Measurements from ENCODE around the gene ISOC2.
"Not testable (repeated sequence)": the region's sequence is repeated elsewhere in the genome, so short reads cannot be mapped to it uniquely, and the experiment has no call there.

The ISOC2 gene

DNA sequence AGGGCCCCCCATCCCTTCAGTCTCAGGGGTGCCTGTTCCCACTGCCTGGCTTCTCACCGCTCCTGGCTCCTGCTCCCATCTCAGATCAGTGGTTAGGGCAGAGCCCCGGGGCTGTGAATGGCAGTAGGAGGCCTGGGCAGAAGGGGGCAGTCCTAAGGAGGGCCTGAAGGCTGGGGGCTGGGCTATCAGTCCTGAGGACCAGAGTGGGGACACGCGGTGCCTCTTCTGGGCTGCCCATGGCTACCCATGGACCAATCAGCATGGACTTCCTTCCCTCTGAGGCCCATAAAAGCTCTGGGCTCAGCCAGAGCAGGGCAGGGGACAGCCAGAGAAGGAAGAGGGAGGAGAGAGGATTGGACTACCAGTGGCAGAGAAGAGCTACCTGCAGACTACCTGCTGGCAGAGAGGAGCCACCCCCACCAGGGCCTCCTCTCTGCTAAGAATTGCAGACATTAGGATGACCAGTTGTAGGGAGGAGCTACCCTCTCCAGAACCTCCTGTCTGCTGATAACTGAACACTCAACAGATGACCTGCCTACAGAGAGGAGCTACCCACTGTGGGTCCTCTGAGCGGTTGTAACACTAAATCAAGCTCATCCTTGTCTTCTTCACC lies 41.7 kb downstream of the ISOC2 start:
- H3K4me3 ChIP-seq (ENCODE audit: severe bottlenecking): no peak overlapping the region

DNA sequence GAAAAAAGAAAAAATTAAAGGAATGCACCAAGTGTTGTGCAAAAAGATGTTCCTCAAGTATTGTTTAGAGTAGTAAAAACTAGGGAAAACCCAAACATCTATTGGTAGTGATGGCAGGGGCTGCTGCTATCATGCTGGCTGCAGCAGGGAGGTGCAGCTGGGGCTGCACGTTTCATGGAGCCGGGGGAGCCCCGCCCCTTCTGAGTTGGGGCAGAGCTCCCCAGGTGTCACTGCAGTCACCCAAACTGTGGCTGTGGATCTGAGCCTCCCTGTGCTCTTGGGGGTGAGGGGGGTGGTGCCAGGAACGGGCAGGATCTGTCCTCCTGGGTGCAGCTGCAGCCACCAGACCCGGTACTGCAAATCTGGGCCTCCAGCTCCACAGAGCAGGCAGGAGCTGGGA lies 42.3 kb downstream of the ISOC2 start:
- no peak for DNase-seq (ENCODE audit: low spot score)

More for the DNA sequence above, 41.7 kb downstream of the ISOC2 start:
- DNase-seq (ENCODE audit: low spot score) (no peak), ATAC-seq (ENCODE audit: low read depth) (no peak)
- no peak for TF ChIP-seq CTCF (IDR thresholded peaks at IDR 0.05; ENCODE audit: poor library complexity, severe bottlenecking)
- Histone ChIP-seq H3K4me1 (ENCODE audit: insufficient read depth, poor library complexity, severe bottlenecking) (no peaks in the 10 kb centered on the region), H3K9me3 (ENCODE audit: severe bottlenecking) (no peaks in the 10 kb centered on the region), H3K36me3 (ENCODE audit: low read depth) (no peaks in the 10 kb centered on the region), H3K27ac (ENCODE audit: poor library complexity, severe bottlenecking) (no peak overlapping the region), H3K27me3 (ENCODE audit: insufficient read depth, poor library complexity, severe bottlenecking) (no peaks in the 10 kb centered on the region)

GRCh38 chr19:55418185-55418584 lies 43.3 kb downstream of the ISOC2 start:
- H3K27ac ChIP-seq (ENCODE audit: poor library complexity, severe bottlenecking): no peak overlapping the region
- DNase-seq (ENCODE audit: low spot score) (no peak), ATAC-seq (ENCODE audit: low read depth) (peak; percentile 89)
- no peaks in the 10 kb centered on the region for H3K27me3 ChIP-seq (ENCODE audit: insufficient read depth, poor library complexity, severe bottlenecking)
- H3K4me3 ChIP-seq (ENCODE audit: severe bottlenecking): no peak overlapping the region
- TF ChIP-seq CTCF (IDR thresholded peaks at IDR 0.05; ENCODE audit: poor library complexity, severe bottlenecking): peak; percentile 80
- no peaks in the 10 kb centered on the region for H3K4me1 ChIP-seq (ENCODE audit: insufficient read depth, poor library complexity, severe bottlenecking)
- no peaks in the 10 kb centered on the region for H3K36me3 ChIP-seq (ENCODE audit: low read depth)
- H3K9me3 ChIP-seq (ENCODE audit: severe bottlenecking): no peaks in the 10 kb centered on the region

More for the DNA sequence above, 42.3 kb downstream of the ISOC2 start:
- Histone ChIP-seq H3K36me3 (ENCODE audit: low read depth) (no peaks in the 10 kb centered on the region), H3K4me1 (ENCODE audit: insufficient read depth, poor library complexity, severe bottlenecking) (no peaks in the 10 kb centered on the region), H3K27ac (ENCODE audit: poor library complexity, severe bottlenecking) (no peak overlapping the region), H3K4me3 (ENCODE audit: severe bottlenecking) (no peak overlapping the region), H3K27me3 (ENCODE audit: insufficient read depth, poor library complexity, severe bottlenecking) (no peaks in the 10 kb centered on the region), H3K9me3 (ENCODE audit: severe bottlenecking) (no peaks in the 10 kb centered on the region)
- no peak for TF ChIP-seq CTCF (IDR thresholded peaks at IDR 0.05; ENCODE audit: poor library complexity, severe bottlenecking)
- no peak for ATAC-seq (ENCODE audit: low read depth)

DNA sequence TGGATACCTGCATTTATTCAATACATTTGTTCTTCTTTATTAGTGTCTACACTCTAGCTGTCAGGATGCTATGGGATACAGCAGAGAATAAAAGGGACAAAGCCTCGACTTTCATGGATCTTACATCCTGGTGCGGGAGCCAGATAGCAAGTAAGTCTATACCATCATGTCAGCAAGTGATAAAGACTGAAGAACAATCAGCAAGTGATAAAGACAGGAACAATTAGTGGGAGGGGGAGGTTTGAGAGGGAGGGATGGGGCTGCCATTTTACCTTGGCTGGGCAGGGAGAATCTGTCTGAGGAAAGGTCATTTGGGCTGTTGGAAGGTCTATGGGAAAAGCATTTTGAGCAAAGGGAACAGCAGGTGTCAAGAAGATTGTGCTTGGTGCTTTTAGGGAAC lies 51.3 kb downstream of the ISOC2 start:
- Histone ChIP-seq H3K4me3 (ENCODE audit: severe bottlenecking) (no peak overlapping the region), H3K27me3 (ENCODE audit: insufficient read depth, poor library complexity, severe bottlenecking) (no peaks in the 10 kb centered on the region), H3K4me1 (ENCODE audit: insufficient read depth, poor library complexity, severe bottlenecking) (peaks cover 12% of the 10 kb centered on the region), H3K36me3 (ENCODE audit: low read depth) (peaks cover 17% of the 10 kb centered on the region), H3K9me3 (ENCODE audit: severe bottlenecking) (no peaks in the 10 kb centered on the region), H3K27ac (ENCODE audit: poor library complexity, severe bottlenecking) (no peak overlapping the region)
- DNase-seq (ENCODE audit: low spot score) (no peak), ATAC-seq (ENCODE audit: low read depth) (no peak)
- no peak for TF ChIP-seq CTCF (IDR thresholded peaks at IDR 0.05; ENCODE audit: poor library complexity, severe bottlenecking)

GRCh38 chr19:55409179-55409578 lies 52.3 kb downstream of the ISOC2 start:
- ATAC-seq (ENCODE audit: low read depth); H3K9me3 ChIP-seq (ENCODE audit: severe bottlenecking); H3K4me3 ChIP-seq (ENCODE audit: severe bottlenecking); H3K27me3 ChIP-seq (ENCODE audit: insufficient read depth, poor library complexity, severe bottlenecking); H3K27ac ChIP-seq (ENCODE audit: poor library complexity, severe bottlenecking); DNase-seq (ENCODE audit: low spot score): not testable (repeated sequence)
- H3K4me1 ChIP-seq (ENCODE audit: insufficient read depth, poor library complexity, severe bottlenecking): peaks cover 12% of the 10 kb centered on the region
- H3K36me3 ChIP-seq (ENCODE audit: low read depth): peaks cover 27% of the 10 kb centered on the region
